Fibroblast of mammary gland (primary cell): ENCODE measurements around the gene HIBCH.

ENCODE experiments used
- DNase-seq: peaks from one replicate; pipeline ENCODE4 v3.0.0-alpha.2; 2010; ENCODE audit warnings: low read depth
- H3K4me3 ChIP-seq: 2 replicates; pipeline ENCODE4 v1.5.1; 2011; ENCODE audit warnings: low read depth, mild to moderate bottlenecking, low read length, moderate library complexity; ENCODE audit not compliant: control insufficient read depth
- CTCF ChIP-seq: conservative IDR thresholded peaks from 2 replicates; pipeline ENCODE4 v1.5.1; 2011; ENCODE audit warnings: low read depth, low read length, inconsistent platforms; ENCODE audit not compliant: control insufficient read depth, insufficient read depth

HIBCH gene

GRCh38 chr2:190199109-190199508 lies 120.5 kb downstream of the HIBCH start:
- no peak for DNase-seq
- no peak for TF ChIP-seq CTCF
- no peak overlapping the region for H3K4me3 ChIP-seq

- DNase-seq: peak; percentile 75
- TF ChIP-seq CTCF: no peak
- no peak overlapping the region for H3K4me3 ChIP-seq
Observed at GRCh38 chr2:190197143-190197720, 122.4 kb downstream of the HIBCH start.

GRCh38 chr2:190190507-190191162 lies 129.0 kb downstream of the HIBCH start:
- no peak for DNase-seq
- TF ChIP-seq CTCF: no peak
- no peak overlapping the region for H3K4me3 ChIP-seq

- no peak for DNase-seq
- no peak overlapping the region for H3K4me3 ChIP-seq
- TF ChIP-seq CTCF: no peak
Observed at GRCh38 chr2:190188289-190188688, 131.3 kb downstream of the HIBCH start.

GRCh38 chr2:190186238-190186637 lies 133.4 kb downstream of the HIBCH start:
- no peak overlapping the region for H3K4me3 ChIP-seq
- TF ChIP-seq CTCF: no peak
- peak; percentile 68 for DNase-seq

- no peak for DNase-seq
- no peak overlapping the region for H3K4me3 ChIP-seq
- no peak for TF ChIP-seq CTCF
Observed at GRCh38 chr2:190185380-190185779, 134.2 kb downstream of the HIBCH start.
